ENCODE results near the gene KLHL29. TPM values are rescaled to one million over a fixed set of nuclear protein-coding genes. Genes with fewer than 3 reads are reported as not detected.

The KLHL29 gene
- polyA plus RNA-seq, 1 donor from 2014 or later, result 42.4 TPM

DNA sequence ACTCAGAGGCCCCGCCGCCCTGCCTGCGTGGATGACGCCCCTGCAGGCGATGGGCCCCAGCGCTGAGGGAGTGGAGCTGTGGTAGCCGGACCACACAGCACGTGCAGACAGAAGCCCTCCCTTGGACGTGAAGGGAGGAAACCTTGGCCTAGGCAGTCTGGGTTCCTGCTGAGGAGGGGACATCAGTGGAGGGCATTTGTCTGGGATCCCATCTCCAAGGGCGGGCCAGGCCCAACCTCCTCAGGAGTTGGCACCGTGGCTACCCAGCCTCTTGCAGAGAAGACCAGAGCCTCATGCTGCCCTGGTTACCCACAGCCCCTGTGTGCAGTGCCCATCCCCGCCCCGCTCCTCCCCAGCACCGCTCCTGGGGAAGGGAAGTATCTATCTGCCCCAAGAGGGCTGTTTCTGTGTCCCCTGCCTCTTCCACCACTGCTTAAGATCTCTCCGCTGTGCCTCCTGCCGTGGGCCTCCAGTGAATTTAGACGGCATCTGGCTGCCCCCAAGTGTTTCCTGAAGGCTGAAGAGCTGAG is 241.8 kb downstream of the KLHL29 start:
- Histone ChIP-seq H3K36me3 (ENCODE audit: insufficient read depth, low read length) (no peaks in the 10 kb centered on the region), H4K20me1 (ENCODE audit: insufficient read depth) (no peaks in the 10 kb centered on the region), H3K4me3 (ENCODE audit: low read length) (no peak overlapping the region), H2AFZ (ENCODE audit: low read depth, low read length) (no peak overlapping the region), H3K9me2 (ENCODE audit: insufficient read depth, low read length) (no peaks in the 10 kb centered on the region), H3K9ac (ENCODE audit: low read length) (no peak overlapping the region), H3K27ac (ENCODE audit: low read length) (no peak overlapping the region), H3K4me2 (ENCODE audit: low read length) (no peak overlapping the region), H3F3A (ENCODE audit: insufficient read depth, low read length, poor library complexity, severe bottlenecking) (no peaks in the 10 kb centered on the region), H3K27me3 (ENCODE audit: insufficient read depth, low read depth, low read length) (no peaks in the 10 kb centered on the region), H3K9me3 (ENCODE audit: low read length) (no peaks in the 10 kb centered on the region), H3K79me2 (replicated peaks; ENCODE audit: insufficient read depth, low read length) (no peaks in the 10 kb centered on the region)
- TF ChIP-seq MXI1 (conservative IDR thresholded peaks at IDR 0.05; ENCODE audit: poor library complexity, severe bottlenecking), result no peak

DNA sequence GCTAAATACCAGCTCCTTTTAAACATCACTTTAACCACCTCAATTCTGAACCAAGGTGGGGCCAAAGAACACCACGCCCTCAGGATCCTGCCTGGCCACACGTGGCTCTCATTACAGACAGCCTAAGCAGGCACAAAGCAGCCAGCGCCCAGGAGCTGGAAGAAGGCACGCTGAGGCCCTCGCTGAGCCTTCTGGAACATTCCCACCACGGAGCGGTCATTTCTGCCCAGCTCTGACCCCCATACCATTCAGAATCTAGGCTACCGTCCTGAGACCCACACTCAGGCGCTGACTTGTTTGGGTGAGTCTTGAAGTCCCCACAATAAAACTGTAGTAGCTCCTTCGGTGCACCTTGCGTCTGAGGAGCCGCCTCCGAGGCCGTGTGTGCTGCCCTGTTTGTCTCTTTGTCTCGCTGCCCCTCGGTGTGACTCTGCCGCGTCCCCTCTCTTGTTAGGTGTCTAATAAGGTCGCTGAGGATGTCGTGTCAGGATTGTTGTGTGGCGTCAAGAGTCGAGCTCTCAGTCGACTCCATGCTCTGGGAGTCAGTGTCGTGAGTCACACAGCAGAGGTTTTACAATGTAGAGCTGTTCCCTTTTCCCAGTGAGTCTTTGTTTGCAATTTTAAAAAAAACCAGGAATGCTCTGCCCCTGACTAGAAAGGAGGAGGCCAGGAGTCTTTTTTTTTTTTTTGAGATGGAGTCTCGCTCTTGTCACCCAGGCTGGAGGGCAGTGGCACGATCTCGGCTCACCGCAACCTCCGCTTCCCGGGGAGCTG is 242.4 kb downstream of the KLHL29 start:
- no peak overlapping the region for H3K9ac ChIP-seq (ENCODE audit: low read length)
- no peaks in the 10 kb centered on the region for H3K9me2 ChIP-seq (ENCODE audit: insufficient read depth, low read length)
- no peak overlapping the region for H3K27ac ChIP-seq (ENCODE audit: low read length)
- H3K27me3 ChIP-seq (ENCODE audit: insufficient read depth, low read depth, low read length), result no peaks in the 10 kb centered on the region
- no peak overlapping the region for H3K4me2 ChIP-seq (ENCODE audit: low read length)
- TF ChIP-seq RAD21 (conservative IDR thresholded peaks at IDR 0.05) (no peak), EZH2 (IDR thresholded peaks at IDR 0.05; ENCODE audit: borderline replicate concordance, insufficient read depth, low read length, poor library complexity, severe bottlenecking) (no peak), TAF1 (IDR thresholded peaks at IDR 0.05; ENCODE audit: low read depth) (no peak), POLR2AphosphoS5 (IDR thresholded peaks at IDR 0.05) (no peak), SMC3 (conservative IDR thresholded peaks at IDR 0.05; ENCODE audit: poor library complexity) (no peak), MXI1 (conservative IDR thresholded peaks at IDR 0.05; ENCODE audit: poor library complexity, severe bottlenecking) (no peak), EP300 (conservative IDR thresholded peaks at IDR 0.05; ENCODE audit: poor library complexity, severe bottlenecking) (no peak)
- TF ChIP-seq, protein P1, sequence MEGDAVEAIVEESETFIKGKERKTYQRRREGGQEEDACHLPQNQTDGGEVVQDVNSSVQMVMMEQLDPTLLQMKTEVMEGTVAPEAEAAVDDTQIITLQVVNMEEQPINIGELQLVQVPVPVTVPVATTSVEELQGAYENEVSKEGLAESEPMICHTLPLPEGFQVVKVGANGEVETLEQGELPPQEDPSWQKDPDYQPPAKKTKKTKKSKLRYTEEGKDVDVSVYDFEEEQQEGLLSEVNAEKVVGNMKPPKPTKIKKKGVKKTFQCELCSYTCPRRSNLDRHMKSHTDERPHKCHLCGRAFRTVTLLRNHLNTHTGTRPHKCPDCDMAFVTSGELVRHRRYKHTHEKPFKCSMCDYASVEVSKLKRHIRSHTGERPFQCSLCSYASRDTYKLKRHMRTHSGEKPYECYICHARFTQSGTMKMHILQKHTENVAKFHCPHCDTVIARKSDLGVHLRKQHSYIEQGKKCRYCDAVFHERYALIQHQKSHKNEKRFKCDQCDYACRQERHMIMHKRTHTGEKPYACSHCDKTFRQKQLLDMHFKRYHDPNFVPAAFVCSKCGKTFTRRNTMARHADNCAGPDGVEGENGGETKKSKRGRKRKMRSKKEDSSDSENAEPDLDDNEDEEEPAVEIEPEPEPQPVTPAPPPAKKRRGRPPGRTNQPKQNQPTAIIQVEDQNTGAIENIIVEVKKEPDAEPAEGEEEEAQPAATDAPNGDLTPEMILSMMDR (IDR thresholded peaks at IDR 0.05; ENCODE audit: poor library complexity, severe bottlenecking), result no peak
- TF ChIP-seq, protein P2, sequence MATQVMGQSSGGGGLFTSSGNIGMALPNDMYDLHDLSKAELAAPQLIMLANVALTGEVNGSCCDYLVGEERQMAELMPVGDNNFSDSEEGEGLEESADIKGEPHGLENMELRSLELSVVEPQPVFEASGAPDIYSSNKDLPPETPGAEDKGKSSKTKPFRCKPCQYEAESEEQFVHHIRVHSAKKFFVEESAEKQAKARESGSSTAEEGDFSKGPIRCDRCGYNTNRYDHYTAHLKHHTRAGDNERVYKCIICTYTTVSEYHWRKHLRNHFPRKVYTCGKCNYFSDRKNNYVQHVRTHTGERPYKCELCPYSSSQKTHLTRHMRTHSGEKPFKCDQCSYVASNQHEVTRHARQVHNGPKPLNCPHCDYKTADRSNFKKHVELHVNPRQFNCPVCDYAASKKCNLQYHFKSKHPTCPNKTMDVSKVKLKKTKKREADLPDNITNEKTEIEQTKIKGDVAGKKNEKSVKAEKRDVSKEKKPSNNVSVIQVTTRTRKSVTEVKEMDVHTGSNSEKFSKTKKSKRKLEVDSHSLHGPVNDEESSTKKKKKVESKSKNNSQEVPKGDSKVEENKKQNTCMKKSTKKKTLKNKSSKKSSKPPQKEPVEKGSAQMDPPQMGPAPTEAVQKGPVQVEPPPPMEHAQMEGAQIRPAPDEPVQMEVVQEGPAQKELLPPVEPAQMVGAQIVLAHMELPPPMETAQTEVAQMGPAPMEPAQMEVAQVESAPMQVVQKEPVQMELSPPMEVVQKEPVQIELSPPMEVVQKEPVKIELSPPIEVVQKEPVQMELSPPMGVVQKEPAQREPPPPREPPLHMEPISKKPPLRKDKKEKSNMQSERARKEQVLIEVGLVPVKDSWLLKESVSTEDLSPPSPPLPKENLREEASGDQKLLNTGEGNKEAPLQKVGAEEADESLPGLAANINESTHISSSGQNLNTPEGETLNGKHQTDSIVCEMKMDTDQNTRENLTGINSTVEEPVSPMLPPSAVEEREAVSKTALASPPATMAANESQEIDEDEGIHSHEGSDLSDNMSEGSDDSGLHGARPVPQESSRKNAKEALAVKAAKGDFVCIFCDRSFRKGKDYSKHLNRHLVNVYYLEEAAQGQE (IDR thresholded peaks at IDR 0.05; ENCODE audit: borderline replicate concordance), result no peak
- no peaks in the 10 kb centered on the region for H3F3A ChIP-seq (ENCODE audit: insufficient read depth, low read length, poor library complexity, severe bottlenecking)
- H3K36me3 ChIP-seq (ENCODE audit: insufficient read depth, low read length), result no peaks in the 10 kb centered on the region
- H3K9me3 ChIP-seq (ENCODE audit: low read length), result no peaks in the 10 kb centered on the region
- H3K79me2 ChIP-seq (replicated peaks; ENCODE audit: insufficient read depth, low read length), result no peaks in the 10 kb centered on the region
- no peak overlapping the region for H2AFZ ChIP-seq (ENCODE audit: low read depth, low read length)
- no peaks in the 10 kb centered on the region for H4K20me1 ChIP-seq (ENCODE audit: insufficient read depth)
- H3K4me3 ChIP-seq (ENCODE audit: low read length), result no peak overlapping the region
